GM19023 (cell line): ENCODE measurements around the gene SLC22A23.

Experiments used
- ATAC-seq: cut with Tn5 transposase; IDR thresholded peaks from one replicate; pipeline ENCODE4 v1.9.1; 2021; ENCODE audit warnings: mild to moderate bottlenecking, moderate library complexity; ENCODE audit not compliant: unreplicated experiment

SLC22A23 gene

GRCh38 chr6:3233321-3233720, 223.5 kb downstream of the SLC22A23 start:
- no peak for ATAC-seq

DNA sequence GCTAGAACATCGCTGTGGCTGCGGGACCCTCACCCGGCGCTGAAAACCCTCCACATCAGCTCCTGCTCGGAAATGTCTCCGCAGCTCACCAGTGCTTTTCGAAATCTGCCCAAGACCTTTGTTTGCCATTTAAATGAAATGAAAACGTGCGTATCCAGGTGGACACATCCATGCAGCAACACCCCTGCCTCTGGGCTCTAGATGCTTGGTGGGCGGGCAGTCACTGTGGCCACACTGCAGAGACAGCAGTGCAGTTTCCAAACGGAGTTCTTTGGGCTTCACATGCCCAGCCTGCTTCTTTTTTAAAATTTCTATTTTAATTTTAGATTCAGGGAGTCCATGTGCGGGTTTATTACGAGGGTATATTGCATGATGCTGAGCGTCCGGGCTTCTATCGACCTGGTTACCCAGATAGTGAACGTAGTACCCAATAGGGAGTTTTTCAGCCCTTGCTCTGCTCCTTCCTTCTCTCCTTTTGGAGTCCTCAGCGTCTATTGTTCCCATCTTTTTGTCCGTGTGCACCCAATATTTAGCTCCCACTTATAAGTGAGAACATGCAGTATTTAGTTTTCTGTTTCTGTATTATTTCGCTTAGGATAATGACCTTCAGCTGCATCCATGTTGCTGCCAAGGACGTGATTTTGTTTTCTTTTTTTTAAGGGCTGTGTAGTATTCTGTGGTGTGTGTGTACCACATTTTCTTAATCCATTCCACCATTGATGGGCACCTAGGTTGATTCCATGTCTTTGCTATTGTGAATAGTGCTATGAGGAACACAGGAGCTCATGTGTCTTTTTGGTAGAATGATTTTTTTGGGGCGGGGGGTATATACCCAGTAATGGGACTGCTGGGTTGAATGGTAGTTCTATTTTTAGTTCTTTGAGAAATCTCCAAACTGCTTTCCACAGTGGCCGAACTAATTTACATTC, 224.6 kb downstream of the SLC22A23 start:
- no peak for ATAC-seq

- ATAC-seq: no peak
Observed at GRCh38 chr6:3231247-3232016, 225.4 kb downstream of the SLC22A23 start.

GRCh38 chr6:3230900-3231246, 226.0 kb downstream of the SLC22A23 start:
- no peak for ATAC-seq

DNA sequence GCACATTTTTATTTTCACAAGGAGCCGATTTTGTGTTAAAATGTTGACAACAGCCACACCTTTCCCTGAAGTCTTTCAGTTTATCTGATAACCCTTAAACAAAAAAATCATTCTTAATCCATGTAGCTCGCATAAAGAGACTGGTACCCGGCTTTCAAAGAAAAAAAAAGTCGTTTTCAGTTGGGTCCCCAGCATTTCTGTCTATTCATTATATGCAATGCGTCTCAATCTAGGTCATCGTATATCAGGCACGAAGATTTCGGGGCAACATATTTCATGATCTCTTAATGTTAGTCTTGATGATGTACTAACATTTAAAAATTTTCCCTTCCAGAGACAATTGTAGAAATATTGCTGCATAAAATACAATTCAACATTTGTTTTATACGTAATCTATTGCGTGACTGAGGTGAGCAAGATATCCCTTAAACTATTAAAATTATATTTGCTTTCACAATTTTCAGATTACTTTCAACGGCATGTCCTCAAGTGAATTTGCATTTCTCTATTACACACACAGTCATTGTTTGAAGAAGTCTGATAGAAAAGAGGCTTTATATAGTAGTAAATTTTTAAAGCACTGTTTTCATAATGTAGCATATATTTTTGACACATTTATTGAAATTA, 226.5 kb downstream of the SLC22A23 start:
- no peak for ATAC-seq

DNA sequence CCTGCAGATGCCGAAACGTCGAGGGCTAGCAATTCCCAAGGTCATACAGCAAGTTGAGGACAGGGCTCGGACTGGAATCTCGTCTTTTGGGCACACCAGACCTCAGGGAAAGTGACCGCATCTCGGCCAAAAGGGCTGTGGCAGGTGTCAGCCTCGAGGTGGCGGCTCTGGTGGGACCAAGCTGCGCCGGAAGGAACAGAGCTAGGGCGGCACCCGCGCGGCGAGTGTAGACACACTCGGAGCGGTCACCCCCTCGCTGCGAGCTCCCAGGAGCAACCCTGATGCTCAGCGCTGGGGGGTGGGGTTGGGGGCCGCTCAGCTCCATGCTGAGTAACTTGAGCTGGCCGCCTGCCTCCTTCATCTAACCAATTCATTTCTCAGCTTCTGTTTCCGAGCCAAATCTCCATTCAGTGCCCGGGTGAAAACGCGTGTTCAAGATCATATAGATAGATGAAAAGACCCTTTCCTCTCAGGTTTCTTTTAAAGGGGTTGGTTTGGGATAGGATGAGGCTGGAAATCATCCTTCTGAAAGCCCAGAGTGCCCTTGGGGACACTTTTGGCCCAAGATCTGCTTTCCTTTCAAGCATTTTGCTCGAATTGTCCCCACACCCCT, 227.2 kb downstream of the SLC22A23 start:
- ATAC-seq: no peak

DNA sequence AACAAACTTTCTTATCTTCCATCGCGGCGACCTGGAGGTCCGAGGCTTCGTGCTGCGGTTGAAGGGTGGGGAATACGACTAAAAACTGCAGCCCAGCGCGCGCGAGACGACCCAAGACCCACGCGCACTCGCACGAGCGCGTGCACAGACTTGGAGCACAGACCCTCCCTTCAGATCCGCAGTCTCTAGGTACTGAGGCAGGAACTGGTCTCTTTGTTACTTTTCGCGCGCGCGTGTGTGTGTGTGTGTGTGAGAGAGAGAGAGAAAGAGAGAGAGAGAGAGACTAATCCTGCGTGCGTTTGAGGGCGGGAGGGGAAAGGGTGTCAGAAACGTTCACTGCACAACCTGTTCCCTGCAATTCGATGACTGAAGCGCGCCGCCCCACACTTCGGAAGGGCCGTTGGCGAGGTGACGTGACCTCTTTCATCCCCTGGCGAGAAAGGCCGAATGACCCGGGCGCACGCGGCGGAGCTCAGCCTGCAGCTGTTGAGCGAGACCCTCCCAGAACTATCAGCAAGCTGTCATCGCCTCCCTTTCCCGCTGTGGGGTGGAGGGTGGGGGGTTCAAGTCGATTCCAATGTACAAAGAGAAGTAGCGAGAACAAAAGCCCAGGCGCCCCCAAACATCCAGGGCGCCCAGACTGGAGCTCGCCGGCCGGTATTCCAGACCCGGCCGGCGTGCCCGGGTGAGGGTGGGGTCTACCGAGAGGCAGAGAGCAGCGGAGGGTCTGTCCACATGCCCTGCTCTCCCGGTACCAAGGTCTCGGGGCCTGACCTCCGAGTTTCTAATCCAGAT, 227.9 kb downstream of the SLC22A23 start:
- ATAC-seq: no peak

DNA sequence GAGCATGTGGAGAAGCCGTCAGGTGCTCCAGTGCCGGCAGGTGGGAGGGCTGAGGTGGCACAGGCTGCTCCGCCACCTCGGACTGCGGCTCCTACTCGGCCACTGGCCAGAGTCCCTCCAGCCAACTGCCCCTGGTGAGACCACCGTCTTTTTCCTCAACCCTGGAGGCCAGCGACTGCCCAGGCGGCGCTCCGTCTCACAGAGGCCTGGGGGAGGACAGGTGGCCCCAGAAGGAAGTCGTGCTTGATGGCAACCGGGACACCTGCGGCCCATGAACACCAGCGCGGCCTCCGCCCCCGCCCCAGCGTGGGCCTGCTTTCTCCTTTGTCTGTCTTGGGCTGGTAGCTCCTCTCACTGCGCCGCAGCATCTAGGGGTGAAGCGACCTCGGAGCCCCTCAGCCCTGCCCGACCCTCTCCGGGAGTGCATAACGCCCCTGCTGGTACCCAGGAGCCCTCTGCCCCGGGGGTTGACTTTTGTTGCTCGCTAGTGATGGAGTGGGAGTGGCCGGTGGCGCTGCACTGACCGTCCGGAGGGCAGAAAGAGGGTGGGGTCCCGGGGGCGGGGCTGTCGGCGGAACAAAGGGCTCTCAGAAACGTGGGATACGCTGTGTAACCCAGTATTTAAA, 228.7 kb downstream of the SLC22A23 start:
- ATAC-seq: no peak

DNA sequence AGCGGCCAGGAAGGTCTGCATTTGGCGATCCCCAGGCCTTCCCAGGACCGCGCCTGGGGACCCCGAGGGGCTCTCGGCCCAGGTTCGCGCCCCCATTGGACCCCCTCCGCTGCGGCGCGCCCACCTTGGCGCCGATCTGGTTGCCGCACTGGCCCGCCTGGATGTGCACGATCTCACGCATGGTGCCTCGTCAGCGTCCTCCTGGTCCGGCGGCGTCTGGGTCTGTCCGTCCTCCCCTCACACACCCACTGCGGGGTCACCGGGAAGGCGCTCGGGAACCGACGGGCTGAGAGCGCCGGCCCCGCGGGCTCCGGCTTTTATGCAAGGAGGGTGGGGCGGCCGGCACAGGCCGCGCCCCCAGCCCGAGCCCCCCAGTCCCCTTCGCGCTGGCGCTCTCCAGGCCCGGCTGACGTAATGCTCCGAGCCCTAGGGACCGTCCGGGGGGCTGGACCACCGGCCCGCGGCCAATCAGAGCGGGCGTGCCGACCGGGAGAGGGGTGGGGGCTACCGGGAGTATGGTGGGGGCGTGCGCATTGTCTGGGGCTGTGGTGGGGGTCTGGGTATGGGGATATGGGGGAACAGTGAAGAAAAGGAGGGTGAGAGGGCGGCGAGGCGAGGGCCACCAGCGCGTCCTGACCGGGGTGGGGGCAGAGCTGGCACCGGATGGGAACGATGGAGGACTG, 229.3 kb downstream of the SLC22A23 start, which contains the start of gene TUBB2B:
Gene TUBB2B, minus strand, starts transcription at position 291 of the 683 bp plus-strand sequence. Its CDS starts 110 bp downstream, at position 181.
- ATAC-seq: no peak

- ATAC-seq: no peak
Observed at GRCh38 chr6:3226481-3227362, 230.1 kb downstream of the SLC22A23 start.

DNA sequence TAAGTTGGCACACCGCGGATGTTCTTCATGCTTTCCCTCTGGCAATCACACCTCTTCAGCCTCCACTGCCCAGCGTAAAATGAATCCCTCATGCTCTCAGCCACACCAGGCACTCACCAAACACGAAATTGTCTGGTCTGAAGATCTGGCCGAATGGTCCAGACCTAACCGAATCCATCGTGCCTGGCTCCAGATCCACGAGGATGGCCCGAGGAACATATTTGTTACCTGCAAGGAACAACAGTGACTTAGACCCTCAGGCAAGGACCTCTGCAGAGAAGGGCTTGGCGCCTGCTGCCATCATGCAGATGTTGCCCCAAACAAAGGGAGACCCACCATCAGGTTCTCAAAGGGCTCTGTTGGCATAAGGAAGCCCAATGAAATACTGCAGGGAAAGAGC, 230.8 kb downstream of the SLC22A23 start:
- no peak for ATAC-seq

DNA sequence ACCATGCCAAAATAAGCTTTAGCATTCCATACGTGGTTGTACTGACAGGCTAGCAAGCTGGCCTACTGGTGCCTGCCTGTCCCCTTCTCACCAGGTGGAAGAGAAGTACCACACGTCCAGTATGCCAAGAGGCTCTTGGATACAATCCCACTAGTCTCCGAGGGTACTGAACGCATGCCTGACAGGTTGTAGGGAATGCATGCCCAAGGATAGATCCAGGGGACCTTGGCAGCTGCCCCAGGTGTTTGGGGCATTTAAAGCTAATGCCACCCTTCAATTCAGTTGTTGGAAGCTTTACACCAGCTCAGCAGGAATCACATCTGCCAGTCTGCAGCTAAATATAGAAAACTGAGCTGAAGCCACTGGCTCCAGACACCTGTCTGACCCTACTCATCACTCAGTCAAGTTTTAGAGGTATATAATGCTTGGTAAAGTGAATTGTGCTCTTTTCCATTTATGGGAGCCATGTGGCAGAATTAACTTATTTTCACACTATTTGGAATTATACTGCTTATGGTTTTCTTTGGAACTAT, 234.3 kb downstream of the SLC22A23 start:
- ATAC-seq: no peak

DNA sequence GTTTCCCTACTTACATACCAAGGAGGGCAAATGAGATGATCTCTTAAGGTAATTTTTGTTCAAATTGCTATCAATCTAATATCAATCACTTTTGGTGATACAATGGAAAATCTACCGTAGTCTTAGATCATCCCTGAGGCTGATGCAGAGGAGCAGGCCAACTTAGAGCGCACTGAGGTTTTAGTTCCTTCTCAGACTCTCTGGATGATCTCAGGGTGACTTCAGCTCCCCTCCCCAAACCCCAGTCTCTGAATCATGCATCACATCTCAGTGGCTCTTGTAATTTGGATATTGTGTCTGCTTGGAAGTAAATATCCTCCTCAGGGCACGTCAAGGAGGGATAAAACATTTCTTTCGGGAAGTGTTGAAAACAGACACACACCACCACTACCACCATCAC, 235.3 kb downstream of the SLC22A23 start:
- ATAC-seq: no peak

DNA sequence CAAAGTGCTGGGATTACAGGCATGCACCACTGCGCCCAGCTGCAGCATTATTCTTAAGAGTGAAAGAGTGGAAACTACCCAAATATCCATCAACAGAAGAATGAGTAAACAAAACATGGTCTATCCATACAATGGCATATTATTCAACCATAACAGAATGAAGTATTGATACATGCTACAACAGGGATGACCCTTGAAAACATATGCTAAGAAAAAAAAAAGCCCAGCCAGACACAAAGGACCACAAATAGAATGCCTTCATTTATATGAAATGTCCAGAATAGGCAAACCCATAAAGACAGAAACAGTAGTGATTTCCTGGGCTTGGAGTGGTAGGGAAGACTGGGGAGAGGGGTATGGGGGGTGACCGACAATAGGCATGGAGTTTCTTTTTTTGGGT, 236.5 kb downstream of the SLC22A23 start:
- no peak for ATAC-seq
